ENCODE data around the gene KRT34.
"Not testable (repeated sequence)": the region's sequence is repeated elsewhere in the genome, so short reads cannot be mapped to it uniquely, and the experiment has no call there.

The KRT34 gene

DNA sequence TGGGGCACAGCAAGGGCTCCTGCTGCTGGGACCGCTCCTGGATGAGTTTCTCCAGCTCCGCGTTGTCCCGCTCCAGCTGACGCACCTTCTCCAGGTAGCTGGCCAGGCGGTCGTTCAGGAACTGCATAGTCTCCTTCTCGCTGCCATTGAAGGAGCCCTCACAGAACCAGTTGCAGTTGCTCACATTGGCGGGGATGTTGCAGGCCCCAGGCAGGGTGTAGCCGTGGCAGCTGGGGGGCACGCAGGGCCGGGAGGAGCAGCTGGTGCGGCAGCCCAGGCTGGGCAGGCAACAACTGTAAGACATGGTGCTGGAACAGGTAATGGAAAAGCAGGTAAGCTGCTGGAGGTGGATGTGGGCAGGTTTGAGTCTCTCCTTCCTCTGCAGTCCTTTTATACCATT is at the start of gene KRT34:
Gene KRT34 (minus strand): TSS at position 364 of the 400 bp plus-strand sequence. CDS start 60 bp downstream, at position 304.
- TF ChIP-seq FOXM1 (IDR thresholded peaks at IDR 0.05; ENCODE audit: borderline replicate concordance, low read depth); EGR1 (IDR thresholded peaks at IDR 0.05); CREB1 (IDR thresholded peaks at IDR 0.05; ENCODE audit: low read depth): not testable (repeated sequence)

GRCh38 chr17:41429667-41430066 is 47.6 kb upstream of the KRT34 start:
- TF ChIP-seq, protein P1, sequence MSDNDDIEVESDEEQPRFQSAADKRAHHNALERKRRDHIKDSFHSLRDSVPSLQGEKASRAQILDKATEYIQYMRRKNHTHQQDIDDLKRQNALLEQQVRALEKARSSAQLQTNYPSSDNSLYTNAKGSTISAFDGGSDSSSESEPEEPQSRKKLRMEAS (IDR thresholded peaks at IDR 0.05), result no peak
- TF ChIP-seq TAF1 (IDR thresholded peaks at IDR 0.05; ENCODE audit: low read depth) (no peak), FOXM1 (IDR thresholded peaks at IDR 0.05; ENCODE audit: borderline replicate concordance, low read depth) (no peak), EP300 (IDR thresholded peaks at IDR 0.05; ENCODE audit: borderline replicate concordance) (no peak), EGR1 (IDR thresholded peaks at IDR 0.05) (no peak), TCF12 (IDR thresholded peaks at IDR 0.05; ENCODE audit: low read depth) (no peak), CREB1 (IDR thresholded peaks at IDR 0.05; ENCODE audit: low read depth) (no peak), RAD21 (IDR thresholded peaks at IDR 0.05; ENCODE audit: low read depth) (no peak), YY1 (IDR thresholded peaks at IDR 0.05; ENCODE audit: low read depth) (no peak), CEBPB (IDR thresholded peaks at IDR 0.05) (no peak), ZBTB7A (IDR thresholded peaks at IDR 0.05; ENCODE audit: low read depth) (no peak), USF1 (IDR thresholded peaks at IDR 0.05) (no peak), NFIC (IDR thresholded peaks at IDR 0.05) (no peak), TEAD4 (IDR thresholded peaks at IDR 0.05) (no peak), REST (IDR thresholded peaks at IDR 0.05; ENCODE audit: low read depth) (no peak)

- no peak for TF ChIP-seq EGR1 (IDR thresholded peaks at IDR 0.05)
- no peak for TF ChIP-seq TAF1 (IDR thresholded peaks at IDR 0.05; ENCODE audit: low read depth)
- no peak for TF ChIP-seq CREB1 (IDR thresholded peaks at IDR 0.05; ENCODE audit: low read depth)
- no peak for TF ChIP-seq FOXM1 (IDR thresholded peaks at IDR 0.05; ENCODE audit: borderline replicate concordance, low read depth)
- no peak for TF ChIP-seq RAD21 (IDR thresholded peaks at IDR 0.05; ENCODE audit: low read depth)
- no peak for TF ChIP-seq TEAD4 (IDR thresholded peaks at IDR 0.05)
- no peak for TF ChIP-seq REST (IDR thresholded peaks at IDR 0.05; ENCODE audit: low read depth)
- TF ChIP-seq TCF12 (IDR thresholded peaks at IDR 0.05; ENCODE audit: low read depth), result no peak
- TF ChIP-seq USF1 (IDR thresholded peaks at IDR 0.05), result no peak
- no peak for TF ChIP-seq NFIC (IDR thresholded peaks at IDR 0.05)
- TF ChIP-seq, protein P1 (IDR thresholded peaks at IDR 0.05), result no peak
- TF ChIP-seq CEBPB (IDR thresholded peaks at IDR 0.05), result no peak
- TF ChIP-seq EP300 (IDR thresholded peaks at IDR 0.05; ENCODE audit: borderline replicate concordance), result no peak
- no peak for TF ChIP-seq YY1 (IDR thresholded peaks at IDR 0.05; ENCODE audit: low read depth)
- TF ChIP-seq ZBTB7A (IDR thresholded peaks at IDR 0.05; ENCODE audit: low read depth), result no peak
Observed at GRCh38 chr17:41428591-41429291, 46.6 kb upstream of the KRT34 start.

GRCh38 chr17:41424111-41424635 is 42.1 kb upstream of the KRT34 start, which contains the start of gene KRT37:
KRT37 (minus strand) TSS chr17:41424585; CDS start chr17:41424523, 62 bp downstream.
- TF ChIP-seq TEAD4 (IDR thresholded peaks at IDR 0.05) (no peak), CEBPB (IDR thresholded peaks at IDR 0.05) (no peak), TAF1 (IDR thresholded peaks at IDR 0.05; ENCODE audit: low read depth) (no peak), REST (IDR thresholded peaks at IDR 0.05; ENCODE audit: low read depth) (no peak), RAD21 (IDR thresholded peaks at IDR 0.05; ENCODE audit: low read depth) (no peak), EP300 (IDR thresholded peaks at IDR 0.05; ENCODE audit: borderline replicate concordance) (no peak), YY1 (IDR thresholded peaks at IDR 0.05; ENCODE audit: low read depth) (no peak), EGR1 (IDR thresholded peaks at IDR 0.05) (no peak), NFIC (IDR thresholded peaks at IDR 0.05) (no peak), TCF12 (IDR thresholded peaks at IDR 0.05; ENCODE audit: low read depth) (no peak), FOXM1 (IDR thresholded peaks at IDR 0.05; ENCODE audit: borderline replicate concordance, low read depth) (no peak), CREB1 (IDR thresholded peaks at IDR 0.05; ENCODE audit: low read depth) (no peak), ZBTB7A (IDR thresholded peaks at IDR 0.05; ENCODE audit: low read depth) (no peak), USF1 (IDR thresholded peaks at IDR 0.05) (no peak)
- TF ChIP-seq, protein P1 (IDR thresholded peaks at IDR 0.05), result no peak
